AG20443 (cell line): ENCODE results near the gene ERMAP.

Experiments
- DNase-seq: peaks from one replicate; pipeline ENCODE4 v3.0.0; 2012; ENCODE audit warnings: low spot score, mixed read lengths

ERMAP gene

GRCh38 chr1:42816585-42817439 is at the start of gene ERMAP, which contains the start of gene SVBP:
Gene ERMAP (plus strand): TSS chr1:42817122. CDS start chr1:42830449, 13,327 bp downstream.
Gene SVBP (minus strand): TSS chr1:42817397. CDS start chr1:42816544, 853 bp downstream.
- DNase-seq: peak; percentile 99

- DNase-seq: no peak
Observed at GRCh38 chr1:42767510-42768000, 49.4 kb upstream of the ERMAP start.

DNA sequence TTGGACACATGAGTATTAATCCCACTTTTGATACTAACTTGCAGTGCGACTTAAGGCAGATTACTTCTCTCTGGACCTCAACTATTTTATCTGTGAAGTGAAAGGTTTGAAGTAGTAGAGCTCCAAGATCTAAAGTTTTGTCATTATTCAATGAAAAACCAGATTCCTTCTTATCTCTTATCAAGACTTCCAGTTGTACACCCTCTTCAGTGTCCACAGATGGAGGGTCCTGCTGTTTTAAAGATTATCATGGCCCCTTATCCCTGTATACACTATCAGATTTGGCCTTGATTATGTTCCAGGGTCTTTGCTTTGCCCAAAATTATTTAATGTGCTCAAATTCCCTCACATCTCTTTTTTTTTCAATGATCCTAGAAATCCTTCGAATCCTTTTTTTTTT is 48.8 kb upstream of the ERMAP start:
- no peak for DNase-seq

DNA sequence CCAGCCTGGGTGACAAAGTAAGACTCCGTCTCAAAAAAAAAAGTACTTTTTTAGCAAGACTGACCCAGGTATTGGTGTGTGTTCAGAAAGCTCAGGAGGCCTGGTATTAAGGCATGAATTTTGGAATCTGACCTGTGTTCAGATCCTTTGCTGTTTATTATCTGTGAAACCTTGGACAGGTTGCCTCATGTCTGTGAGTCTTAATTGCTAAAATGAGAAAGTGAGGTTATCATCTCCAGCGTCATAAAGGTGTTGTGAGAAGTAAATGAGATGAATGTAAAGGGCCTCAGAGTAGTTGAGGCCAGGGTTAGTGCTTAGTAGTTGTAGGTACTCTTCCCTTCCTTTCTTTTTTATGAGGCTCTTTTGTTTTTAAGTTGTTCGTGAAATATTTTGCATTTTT is 47.1 kb upstream of the ERMAP start:
- no peak for DNase-seq

DNA sequence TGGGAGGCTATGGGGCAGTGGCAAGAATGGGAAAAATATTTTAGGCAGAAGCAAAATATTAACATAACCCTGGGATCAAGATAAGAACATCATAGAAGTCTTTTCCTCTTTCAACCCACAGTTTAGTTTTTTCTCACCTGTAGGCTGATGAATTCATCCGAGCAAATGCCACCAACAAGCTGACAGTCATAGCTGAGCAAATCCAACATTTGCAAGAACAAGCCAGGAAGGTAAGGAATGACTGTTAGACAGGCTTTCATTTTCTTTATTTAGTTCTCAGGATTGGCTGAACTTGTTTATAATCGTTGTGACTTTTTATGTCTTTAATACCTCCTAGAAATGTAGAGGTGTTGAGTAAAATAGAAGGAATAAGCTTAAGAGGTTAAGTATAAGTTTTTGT is 43.5 kb upstream of the ERMAP start:
- DNase-seq: no peak

GRCh38 chr1:42774928-42775526 is 41.9 kb upstream of the ERMAP start:
- DNase-seq: no peak

DNA sequence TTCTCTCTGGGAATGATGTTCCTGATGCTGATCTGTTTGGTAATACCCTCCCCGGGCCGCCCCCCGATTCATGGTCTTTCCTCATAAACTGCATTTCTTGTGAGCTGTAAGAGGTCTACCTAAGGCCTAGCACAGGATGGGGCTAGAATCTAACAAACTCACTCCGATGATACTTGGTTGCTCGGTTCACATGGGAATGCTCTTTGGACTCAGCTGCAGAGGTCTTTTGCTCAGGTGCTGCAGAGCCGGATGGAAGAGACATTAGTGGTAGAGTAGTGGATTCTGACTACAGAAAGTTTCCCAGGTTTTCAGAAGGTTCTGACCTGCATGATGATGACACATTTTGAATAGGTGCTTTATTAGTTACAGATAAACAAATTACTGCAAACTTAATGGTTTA is 40.4 kb upstream of the ERMAP start:
- DNase-seq: no peak

GRCh38 chr1:42777852-42778251 is 39.1 kb upstream of the ERMAP start:
- DNase-seq: peak; percentile 75

- DNase-seq: no peak
Observed at GRCh38 chr1:42779725-42780124, 37.2 kb upstream of the ERMAP start.

DNA sequence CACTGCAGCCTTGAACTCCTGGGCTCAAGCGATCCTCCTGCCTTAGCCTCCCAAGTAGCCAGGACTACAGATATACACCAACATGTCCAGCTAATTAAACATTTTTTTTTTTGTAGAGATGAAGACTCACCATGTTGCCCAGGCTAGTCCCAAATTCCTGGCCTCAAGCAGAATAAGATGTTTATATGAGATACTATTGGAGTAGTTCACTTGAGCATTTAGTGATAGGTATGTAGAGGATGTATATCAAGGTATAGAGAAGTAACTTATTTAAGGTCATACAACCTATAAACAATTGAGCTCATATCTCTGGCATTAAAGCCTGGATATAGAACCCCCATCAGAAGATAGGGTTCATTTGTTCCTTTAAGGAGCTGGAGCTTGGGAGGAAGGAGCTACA is 36.7 kb upstream of the ERMAP start:
- DNase-seq: no peak

GRCh38 chr1:42783092-42783491 is 33.8 kb upstream of the ERMAP start:
- no peak for DNase-seq

- no peak for DNase-seq
Observed at GRCh38 chr1:42784547-42784945, 32.4 kb upstream of the ERMAP start.

GRCh38 chr1:42784946-42785693 is 31.8 kb upstream of the ERMAP start, which contains the start of gene TMEM269:
Gene TMEM269 (plus strand): TSS chr1:42784991. CDS start chr1:42789894, 4,903 bp downstream.
- DNase-seq: peak; percentile 60

DNA sequence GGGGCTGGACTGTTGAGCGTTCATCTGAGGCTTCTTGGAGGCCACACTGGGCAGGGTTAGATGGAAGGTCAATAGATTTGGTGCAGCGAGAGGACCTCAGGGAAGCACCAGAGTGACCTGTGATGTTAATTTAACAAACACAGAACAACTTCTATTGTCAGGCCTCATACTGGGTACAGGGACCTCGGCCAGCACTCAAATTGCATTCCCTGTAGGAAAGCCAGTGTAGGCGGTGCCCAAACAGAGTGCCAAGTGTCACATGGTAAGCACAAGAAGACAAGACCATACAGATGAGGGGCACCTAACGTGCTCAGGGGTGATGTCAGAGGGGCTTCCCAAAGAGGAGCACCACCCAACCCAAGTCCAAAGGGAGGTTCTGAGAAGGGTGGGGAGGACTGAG is 30.8 kb upstream of the ERMAP start:
- no peak for DNase-seq

- DNase-seq: no peak
Observed at GRCh38 chr1:42788021-42788420, 28.9 kb upstream of the ERMAP start.

- no peak for DNase-seq
Observed at GRCh38 chr1:42793824-42794223, 23.1 kb upstream of the ERMAP start.

DNA sequence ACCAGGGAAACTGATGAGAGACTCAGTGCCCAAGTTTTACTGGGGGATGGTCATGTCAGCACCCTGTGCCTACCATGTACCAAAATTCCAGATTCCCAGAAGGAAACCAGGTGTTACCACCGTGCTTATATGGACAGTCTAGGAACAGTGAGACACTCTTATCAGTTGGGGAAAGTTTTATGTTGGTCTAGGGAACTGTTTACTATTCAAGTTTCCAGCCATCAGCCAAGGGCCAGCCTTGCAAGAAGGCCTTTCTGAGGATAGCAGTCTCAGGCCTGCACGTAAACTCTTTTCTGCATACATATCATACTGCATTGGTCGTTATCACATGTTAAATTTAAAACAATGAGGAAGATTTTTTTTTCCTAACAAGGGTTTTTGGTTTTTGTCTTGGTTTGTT is 19.5 kb upstream of the ERMAP start:
- no peak for DNase-seq

GRCh38 chr1:42797979-42798378 is 18.9 kb upstream of the ERMAP start:
- no peak for DNase-seq

DNA sequence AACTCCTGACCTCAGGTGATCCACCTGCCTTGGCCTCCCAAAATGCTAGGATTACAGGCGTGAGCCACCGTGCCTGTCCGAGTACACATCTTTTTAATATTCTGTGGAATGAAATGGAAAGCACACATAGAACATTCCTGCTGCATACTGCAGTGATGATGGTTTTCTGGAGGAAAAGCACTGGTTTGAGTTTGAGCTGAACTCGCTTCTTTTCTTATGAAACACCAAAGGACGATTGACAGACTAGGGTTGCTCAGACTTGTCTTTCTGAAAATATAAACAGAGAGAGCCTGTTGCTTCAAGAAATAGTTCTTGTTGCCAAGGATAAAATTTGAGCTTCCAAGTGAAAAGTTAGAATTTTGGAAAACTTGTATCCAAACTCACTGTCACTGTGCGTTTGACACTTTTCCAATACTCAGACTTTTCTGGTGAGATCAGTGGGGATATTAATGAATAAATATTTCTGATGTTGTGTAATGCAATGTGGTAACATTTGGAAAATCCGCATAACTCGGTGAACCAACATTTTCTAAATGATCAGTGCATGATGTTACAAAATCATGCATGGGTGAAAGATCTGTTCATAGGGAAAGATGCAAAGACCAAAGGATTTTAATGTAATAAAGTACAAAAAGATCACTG is 15.0 kb upstream of the ERMAP start:
- DNase-seq: peak; percentile 54

- no peak for DNase-seq
Observed at GRCh38 chr1:42806171-42806570, 10.8 kb upstream of the ERMAP start.

GRCh38 chr1:42806593-42806992 is 10.3 kb upstream of the ERMAP start:
- no peak for DNase-seq

- no peak for DNase-seq
Observed at GRCh38 chr1:42807056-42807668, 9.8 kb upstream of the ERMAP start.
